HepG2 (cell line): ENCODE data around the gene CLEC16A.

Source experiments
- CTCF ChIP-seq: sonication (generic); formaldehyde crosslinking; IDR thresholded peaks from 2 replicates; pipeline ENCODE4 v1.5.0; 2020; ENCODE audit warnings: mild to moderate bottlenecking, missing genetic modification reagents, moderate library complexity
- MTA3 ChIP-seq: sonication (generic); formaldehyde crosslinking; IDR thresholded peaks from 2 replicates; pipeline ENCODE4 v1.4.0; 2020; ENCODE audit warnings: missing genetic modification reagents
- SOX6 ChIP-seq, 2 experiments: fragments of 450-650 bp in 1 of 2; sonication (generic) in 1 of 2; formaldehyde crosslinking in 1 of 2; IDR thresholded peaks; 2 replicates each; pipeline versions ENCODE4 v1.4.0 to v1.6.1; 2017 to 2020; ENCODE audit warnings: antibody characterized with exemption in 1 of 2, mild to moderate bottlenecking in 1 of 2, missing genetic modification reagents in 1 of 2

GRCh38 chr16:11118479-11118878 lies 174.1 kb downstream of the CLEC16A start:
- TF ChIP-seq MTA3 (no peak), SOX6 (IDR thresholded peaks at IDR 0.05) (no peak), SOX6 (CRISPR knock-in tag; IDR thresholded peaks at IDR 0.05) (no peak), CTCF (CRISPR knock-in tag) (no peak)
